ENCODE data around the gene HMBS. TPM values are rescaled to one million over a fixed set of nuclear protein-coding genes. Genes with fewer than 3 reads are reported as not detected.
A peak's percentile ranks its signal among the peaks of the same experiment; 100 is the strongest.

Gene HMBS
- total and polyA plus RNA-seq, 2 experiments from 2014 or later = 101 to 107 TPM

- Histone ChIP-seq H2AFZ (no peak overlapping the region), H3K4me2 (no peak overlapping the region), H3K27ac (ENCODE audit: low read depth) (peak overlapping the region; percentile 66; the same call in 1 of the 2 replicates), H4K20me1 (replicated peaks; ENCODE audit: insufficient read depth) (no peaks in the 10 kb centered on the region), H3K4me3 (no peak overlapping the region), H3F3A (replicated peaks; ENCODE audit: low read depth) (peaks cover 11% of the 10 kb centered on the region), H3K4me1 (ENCODE audit: insufficient read depth) (peaks cover 32% of the 10 kb centered on the region), H3K9me2 (ENCODE audit: insufficient read depth) (no peaks in the 10 kb centered on the region), H3K79me2 (replicated peaks; ENCODE audit: insufficient read depth) (no peaks in the 10 kb centered on the region), H3K36me3 (ENCODE audit: insufficient read depth) (no peaks in the 10 kb centered on the region), H3K27me3 (ENCODE audit: insufficient read depth) (no peaks in the 10 kb centered on the region)
- DNase-seq (ENCODE audit: low spot score) (no peak), ATAC-seq (no peak)
- TF ChIP-seq JUNB (IDR thresholded peaks at IDR 0.05; ENCODE audit: unreplicated experiment) = no peak
- no peak for TF ChIP-seq ZNF114 (CRISPR knock-in tag; IDR thresholded peaks at IDR 0.05)
- no peak for TF ChIP-seq NANOG (IDR thresholded peaks at IDR 0.05; ENCODE audit: borderline replicate concordance)
- no peak for TF ChIP-seq ETS1 (IDR thresholded peaks at IDR 0.05)
- Mint-ChIP-seq H3K9me3 (no peaks in the 10 kb centered on the region), H3K27ac (peak overlapping the region; percentile 6; the same call in 1 of the 2 replicates), H3K4me3 (no peak overlapping the region), H3K36me3 (ENCODE audit: low read depth) (peaks cover 26% of the 10 kb centered on the region), H3K27me3 (ENCODE audit: insufficient read depth, low read depth, poor library complexity) (peaks cover 3% of the 10 kb centered on the region), H3K4me1 (peaks cover 27% of the 10 kb centered on the region)
Observed at GRCh38 chr11:119041821-119042514, 42.7 kb upstream of the HMBS start.

- H3K27me3 Mint-ChIP-seq (ENCODE audit: insufficient read depth, low read depth, poor library complexity) = peaks cover 3% of the 10 kb centered on the region
- H4K20me1 ChIP-seq (replicated peaks; ENCODE audit: insufficient read depth) = no peaks in the 10 kb centered on the region
- H3K36me3 ChIP-seq (ENCODE audit: insufficient read depth) = peaks cover 8% of the 10 kb centered on the region; the same call in 1 of the 2 replicates
- no peak overlapping the region for H2AFZ ChIP-seq
- no peaks in the 10 kb centered on the region for H3K9me2 ChIP-seq (ENCODE audit: insufficient read depth)
- DNase-seq (ENCODE audit: low spot score) = no peak
- no peaks in the 10 kb centered on the region for H3K9me3 Mint-ChIP-seq
- H3K27ac Mint-ChIP-seq = no peak overlapping the region
- H3K4me3 ChIP-seq = no peak overlapping the region
- no peak overlapping the region for H3K4me3 Mint-ChIP-seq
- ATAC-seq = no peak
- peaks cover 27% of the 10 kb centered on the region for H3K4me1 Mint-ChIP-seq
- H3K27me3 ChIP-seq (ENCODE audit: insufficient read depth) = no peaks in the 10 kb centered on the region
- H3K79me2 ChIP-seq (replicated peaks; ENCODE audit: insufficient read depth) = no peaks in the 10 kb centered on the region
- H3K4me2 ChIP-seq = no peak overlapping the region
- H3K27ac ChIP-seq (ENCODE audit: low read depth) = no peak overlapping the region
- H3K36me3 Mint-ChIP-seq (ENCODE audit: low read depth) = peaks cover 36% of the 10 kb centered on the region
- H3K4me1 ChIP-seq (ENCODE audit: insufficient read depth) = peaks cover 32% of the 10 kb centered on the region
- peaks cover 11% of the 10 kb centered on the region for H3F3A ChIP-seq (replicated peaks; ENCODE audit: low read depth)
- TF ChIP-seq REST (IDR thresholded peaks at IDR 0.05; ENCODE audit: unreplicated experiment) (no peak), CREB1 (CRISPR knock-in tag; IDR thresholded peaks at IDR 0.05; ENCODE audit: low read depth) (no peak), ZNF331 (CRISPR knock-in tag; IDR thresholded peaks at IDR 0.05; ENCODE audit: low read depth) (no peak), POLR2AphosphoS5 (IDR thresholded peaks at IDR 0.05; ENCODE audit: low read depth) (no peak), CTCF (conservative IDR thresholded peaks at IDR 0.05; ENCODE audit: low read depth in 2 of 2) (no peak)
Observed at GRCh38 chr11:119042927-119043326, 41.8 kb upstream of the HMBS start.

All from GM23338 (cell line).